ENCODE results near the gene CEACAM1.
"Not testable (repeated sequence)": the region's sequence is repeated elsewhere in the genome, so short reads cannot be mapped to it uniquely, and the experiment has no call there.

The CEACAM1 gene

GRCh38 chr19:42547929-42548328, 19.6 kb upstream of the CEACAM1 start:
- DNase-seq: no peak

- DNase-seq: no peak
Observed at GRCh38 chr19:42546831-42547500, 18.7 kb upstream of the CEACAM1 start.

- no peak for DNase-seq
Observed at GRCh38 chr19:42544146-42544545, 15.9 kb upstream of the CEACAM1 start.

- no peak for DNase-seq
Observed at GRCh38 chr19:42542791-42543190, 14.5 kb upstream of the CEACAM1 start.

- peak; percentile 52 for DNase-seq
Observed at GRCh38 chr19:42540071-42540553, 11.8 kb upstream of the CEACAM1 start.

GRCh38 chr19:42538841-42539709, 10.8 kb upstream of the CEACAM1 start:
- no peak for DNase-seq

GRCh38 chr19:42535276-42535675, 7.0 kb upstream of the CEACAM1 start:
- not testable (repeated sequence) for DNase-seq

GRCh38 chr19:42534391-42534790, 6.1 kb upstream of the CEACAM1 start:
- DNase-seq: no peak

- DNase-seq: no peak
Observed at GRCh38 chr19:42532891-42533290, 4.6 kb upstream of the CEACAM1 start.

GRCh38 chr19:42531313-42531712, 3.0 kb upstream of the CEACAM1 start:
- DNase-seq: no peak

- peak; percentile 29 for DNase-seq
Observed at GRCh38 chr19:42529248-42529764, 1.0 kb upstream of the CEACAM1 start.

- no peak for DNase-seq
Observed at GRCh38 chr19:42524943-42525342, 3.3 kb downstream of the CEACAM1 start.

- no peak for DNase-seq
Observed at GRCh38 chr19:42524250-42524649, 4.0 kb downstream of the CEACAM1 start.

GRCh38 chr19:42522262-42522661, 6.0 kb downstream of the CEACAM1 start:
- DNase-seq: not testable (repeated sequence)

- no peak for DNase-seq
Observed at GRCh38 chr19:42521346-42522030, 6.8 kb downstream of the CEACAM1 start.

GRCh38 chr19:42519108-42519507, 9.2 kb downstream of the CEACAM1 start:
- DNase-seq: no peak

- DNase-seq: no peak
Observed at GRCh38 chr19:42516771-42517170, 11.5 kb downstream of the CEACAM1 start.

GRCh38 chr19:42515241-42515832, 12.9 kb downstream of the CEACAM1 start:
- no peak for DNase-seq

GRCh38 chr19:42514449-42514848, 13.8 kb downstream of the CEACAM1 start:
- no peak for DNase-seq

- DNase-seq: no peak
Observed at GRCh38 chr19:42512743-42513304, 15.5 kb downstream of the CEACAM1 start.

- DNase-seq: no peak
Observed at GRCh38 chr19:42512130-42512636, 16.1 kb downstream of the CEACAM1 start.

- no peak for DNase-seq
Observed at GRCh38 chr19:42511340-42511739, 16.9 kb downstream of the CEACAM1 start.

Data from NCI-H2029 (cell line).